Measurements from ENCODE around the gene UBE2F. TPM values are rescaled to one million over a fixed set of nuclear protein-coding genes. Genes with fewer than 3 reads are reported as not detected.
"Not testable (repeated sequence)": the region's sequence is repeated elsewhere in the genome, so short reads cannot be mapped to it uniquely, and the experiment has no call there.

The UBE2F gene
- total and polyA plus RNA-seq, 9 of the 15 experiments (the other 6 are each of a cell fraction or from before 2014, with no cell fraction given) = 18.1 to 88.1 (median 53.0) TPM

DNA sequence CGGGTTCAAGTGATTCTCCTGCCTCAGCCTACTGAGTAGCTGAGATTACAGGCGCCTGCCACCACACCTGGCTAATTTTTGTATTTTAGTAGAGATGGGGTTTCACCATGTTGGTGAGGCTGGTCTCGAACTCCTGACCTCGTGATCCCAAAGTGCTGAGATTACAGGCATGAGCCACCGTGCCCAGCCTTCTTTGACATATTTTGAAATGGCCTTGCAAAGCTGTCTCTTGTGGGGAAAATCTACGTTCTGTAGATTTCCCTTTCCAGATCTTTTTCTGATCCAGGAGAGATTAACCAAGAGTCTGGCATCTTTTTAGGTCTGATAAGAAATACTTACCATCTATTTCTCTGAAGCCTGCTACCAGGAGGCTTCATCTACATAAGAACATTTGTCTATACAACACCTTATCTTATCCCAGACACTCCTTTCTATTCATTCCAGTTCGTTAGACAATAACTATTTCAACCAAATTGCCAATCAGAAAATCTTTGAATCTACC is 3.3 kb upstream of the UBE2F start:
- BruUV-seq (replicated peaks); H3K27me3 ChIP-seq (ENCODE audit: control insufficient read depth in 2 of 2, insufficient read depth in 2 of 2, low read length in 2 of 2); CTCF ChIA-PET (ENCODE audit: low intra/inter-chr PET ratio); intact Hi-C loops (cut with micrococcal nuclease); H3K36me3 ChIP-seq (ENCODE audit: control insufficient read depth, insufficient read depth, low read length); H4K20me1 ChIP-seq (replicated peaks; ENCODE audit: control insufficient read depth, insufficient read depth, low read length); FAIRE-seq; H3K9me1 ChIP-seq (ENCODE audit: control insufficient read depth, insufficient read depth, low read length); H3K4me3 ChIP-seq; ATAC-seq; TF ChIP-seq TEAD4 (CRISPR knock-in tag; IDR thresholded peaks at IDR 0.05; ENCODE audit: borderline replicate concordance); NR2C1 (IDR thresholded peaks at IDR 0.05): not testable (repeated sequence)
- peak in 1 of 4 experiments; percentile 41 for DNase-seq (ENCODE audit: extremely low read depth in 1 of 4, low spot score in 3 of 4)
- H3K4me2 ChIP-seq (ENCODE audit: insufficient read depth, low read length) = peak overlapping the region; percentile 68; the same call in 1 of the 2 replicates
- H3K79me2 ChIP-seq (ENCODE audit: control insufficient read depth, insufficient read depth, low read length) = peaks cover 14% of the 10 kb centered on the region
- peaks cover 30 to 33% of the 10 kb centered on the region in 2 experiments for H3K4me1 ChIP-seq (replicated peaks in 1 of 2; ENCODE audit: control insufficient read depth in 2 of 2, insufficient read depth in 2 of 2, low read length in 2 of 2)
- peak overlapping the region; percentile 85 for H2AFZ ChIP-seq (ENCODE audit: low read depth, low read length)
- in situ Hi-C loops (cut with MboI) = loop anchor here (5.0 kb wide), 1 partner anchor 36 kb away; no protein-coding TSS in a partner anchor
- POLR2A ChIA-PET = interaction anchor here (0.6 to 2.0 kb wide), 3 partner anchors 13 to 1809 kb away, joined by 3 to 6 read pairs (median 3); no protein-coding TSS in a partner anchor
- H3K9me3 ChIP-seq (replicated peaks; ENCODE audit: control insufficient read depth, insufficient read depth, low read depth, low read length) = peaks cover 18% of the 10 kb centered on the region
- WGBS (ENCODE audit: insufficient coverage, low coverage, missing lambda C conversion rate) = 8% methylated on average over 3 of the region's 7 CpGs
- peak overlapping the region in 1 of 2 experiments; percentile 69; a peak in 2 of 4 replicates for H3K9ac ChIP-seq (ENCODE audit: insufficient read depth in 1 of 2, low read depth in 2 of 2, low read length in 2 of 2)
- H3K27ac ChIP-seq (ENCODE audit: extremely low read depth, low read depth, low read length) = peak overlapping the region; percentile 98
- TF ChIP-seq TAL1 (IDR thresholded peaks at IDR 0.05) (peak; percentile 91), RAD21 (CRISPR knock-in tag; conservative IDR thresholded peaks at IDR 0.05 in 1 of 2, IDR thresholded peaks at IDR 0.05 in 1 of 2) (0 out of 4 replicates have a peak, but pooled peaks of 1 of the 2 experiments have one; percentile 6), TEAD4 (IDR thresholded peaks at IDR 0.05; ENCODE audit: low read length) (peak; percentile 88), NR2C1 (tag; IDR thresholded peaks at IDR 0.05) (0 out of 2 replicates have a peak, but pooled peaks have one; percentile 11), CTBP1 (IDR thresholded peaks at IDR 0.05; ENCODE audit: borderline replicate concordance) (peak; percentile 63; the same call in 1 of the 2 replicates), DPF2 (IDR thresholded peaks at IDR 0.05) (peak; percentile 46; the same call in 1 of the 2 replicates), ADNP (tag; IDR thresholded peaks at IDR 0.05) (peak; percentile 99)
- TF ChIP-seq, protein P1, sequence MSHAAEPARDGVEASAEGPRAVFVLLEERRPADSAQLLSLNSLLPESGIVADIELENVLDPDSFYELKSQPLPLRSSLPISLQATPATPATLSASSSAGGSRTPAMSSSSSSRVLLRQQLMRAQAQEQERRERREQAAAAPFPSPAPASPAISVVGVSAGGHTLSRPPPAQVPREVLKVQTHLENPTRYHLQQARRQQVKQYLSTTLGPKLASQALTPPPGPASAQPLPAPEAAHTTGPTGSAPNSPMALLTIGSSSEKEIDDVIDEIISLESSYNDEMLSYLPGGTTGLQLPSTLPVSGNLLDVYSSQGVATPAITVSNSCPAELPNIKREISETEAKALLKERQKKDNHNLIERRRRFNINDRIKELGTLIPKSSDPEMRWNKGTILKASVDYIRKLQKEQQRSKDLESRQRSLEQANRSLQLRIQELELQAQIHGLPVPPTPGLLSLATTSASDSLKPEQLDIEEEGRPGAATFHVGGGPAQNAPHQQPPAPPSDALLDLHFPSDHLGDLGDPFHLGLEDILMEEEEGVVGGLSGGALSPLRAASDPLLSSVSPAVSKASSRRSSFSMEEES (CRISPR knock-in tag; IDR thresholded peaks at IDR 0.05) = peak; percentile 44; the same call in 1 of the 2 replicates
- TF ChIP-seq, protein P2, sequence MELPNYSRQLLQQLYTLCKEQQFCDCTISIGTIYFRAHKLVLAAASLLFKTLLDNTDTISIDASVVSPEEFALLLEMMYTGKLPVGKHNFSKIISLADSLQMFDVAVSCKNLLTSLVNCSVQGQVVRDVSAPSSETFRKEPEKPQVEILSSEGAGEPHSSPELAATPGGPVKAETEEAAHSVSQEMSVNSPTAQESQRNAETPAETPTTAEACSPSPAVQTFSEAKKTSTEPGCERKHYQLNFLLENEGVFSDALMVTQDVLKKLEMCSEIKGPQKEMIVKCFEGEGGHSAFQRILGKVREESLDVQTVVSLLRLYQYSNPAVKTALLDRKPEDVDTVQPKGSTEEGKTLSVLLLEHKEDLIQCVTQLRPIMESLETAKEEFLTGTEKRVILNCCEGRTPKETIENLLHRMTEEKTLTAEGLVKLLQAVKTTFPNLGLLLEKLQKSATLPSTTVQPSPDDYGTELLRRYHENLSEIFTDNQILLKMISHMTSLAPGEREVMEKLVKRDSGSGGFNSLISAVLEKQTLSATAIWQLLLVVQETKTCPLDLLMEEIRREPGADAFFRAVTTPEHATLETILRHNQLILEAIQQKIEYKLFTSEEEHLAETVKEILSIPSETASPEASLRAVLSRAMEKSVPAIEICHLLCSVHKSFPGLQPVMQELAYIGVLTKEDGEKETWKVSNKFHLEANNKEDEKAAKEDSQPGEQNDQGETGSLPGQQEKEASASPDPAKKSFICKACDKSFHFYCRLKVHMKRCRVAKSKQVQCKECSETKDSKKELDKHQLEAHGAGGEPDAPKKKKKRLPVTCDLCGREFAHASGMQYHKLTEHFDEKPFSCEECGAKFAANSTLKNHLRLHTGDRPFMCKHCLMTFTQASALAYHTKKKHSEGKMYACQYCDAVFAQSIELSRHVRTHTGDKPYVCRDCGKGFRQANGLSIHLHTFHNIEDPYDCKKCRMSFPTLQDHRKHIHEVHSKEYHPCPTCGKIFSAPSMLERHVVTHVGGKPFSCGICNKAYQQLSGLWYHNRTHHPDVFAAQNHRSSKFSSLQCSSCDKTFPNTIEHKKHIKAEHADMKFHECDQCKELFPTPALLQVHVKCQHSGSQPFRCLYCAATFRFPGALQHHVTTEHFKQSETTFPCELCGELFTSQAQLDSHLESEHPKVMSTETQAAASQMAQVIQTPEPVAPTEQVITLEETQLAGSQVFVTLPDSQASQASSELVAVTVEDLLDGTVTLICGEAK (IDR thresholded peaks at IDR 0.05) = 0 out of 2 replicates have a peak, but pooled peaks have one; percentile 20
- TF ChIP-seq, protein P2 (CRISPR knock-in tag; IDR thresholded peaks at IDR 0.05) = not testable (repeated sequence)

All from K562 (cell line).